ENCODE data around the gene ANO1.

DNA sequence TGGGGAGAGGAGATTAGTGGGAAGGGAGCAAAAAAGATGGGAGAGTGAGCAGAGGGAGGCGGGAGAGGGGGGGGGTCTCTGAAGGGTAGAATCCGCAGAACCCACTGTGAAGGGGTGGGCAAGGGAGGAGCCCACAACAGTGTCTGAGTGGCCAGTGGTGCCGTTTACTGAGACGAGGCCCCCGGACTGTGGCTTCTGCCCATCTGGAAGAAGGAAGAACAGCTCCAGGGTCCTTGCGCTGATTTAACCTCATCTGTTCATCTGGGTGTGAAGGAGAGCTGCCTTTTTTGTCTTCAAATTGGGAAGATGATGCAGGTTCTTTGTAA, 45.7 kb upstream of the ANO1 start:
- TF ChIP-seq, protein P1, sequence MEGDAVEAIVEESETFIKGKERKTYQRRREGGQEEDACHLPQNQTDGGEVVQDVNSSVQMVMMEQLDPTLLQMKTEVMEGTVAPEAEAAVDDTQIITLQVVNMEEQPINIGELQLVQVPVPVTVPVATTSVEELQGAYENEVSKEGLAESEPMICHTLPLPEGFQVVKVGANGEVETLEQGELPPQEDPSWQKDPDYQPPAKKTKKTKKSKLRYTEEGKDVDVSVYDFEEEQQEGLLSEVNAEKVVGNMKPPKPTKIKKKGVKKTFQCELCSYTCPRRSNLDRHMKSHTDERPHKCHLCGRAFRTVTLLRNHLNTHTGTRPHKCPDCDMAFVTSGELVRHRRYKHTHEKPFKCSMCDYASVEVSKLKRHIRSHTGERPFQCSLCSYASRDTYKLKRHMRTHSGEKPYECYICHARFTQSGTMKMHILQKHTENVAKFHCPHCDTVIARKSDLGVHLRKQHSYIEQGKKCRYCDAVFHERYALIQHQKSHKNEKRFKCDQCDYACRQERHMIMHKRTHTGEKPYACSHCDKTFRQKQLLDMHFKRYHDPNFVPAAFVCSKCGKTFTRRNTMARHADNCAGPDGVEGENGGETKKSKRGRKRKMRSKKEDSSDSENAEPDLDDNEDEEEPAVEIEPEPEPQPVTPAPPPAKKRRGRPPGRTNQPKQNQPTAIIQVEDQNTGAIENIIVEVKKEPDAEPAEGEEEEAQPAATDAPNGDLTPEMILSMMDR (IDR thresholded peaks at IDR 0.05 in 2 of 3, conservative IDR thresholded peaks at IDR 0.05 in 1 of 3; ENCODE audit: borderline replicate concordance in 1 of 3, insufficient read depth in 1 of 3, low read depth in 2 of 3, low read length in 2 of 3): no peak
- TF ChIP-seq SIN3A (IDR thresholded peaks at IDR 0.05; ENCODE audit: low read depth): no peak
- no peak for TF ChIP-seq YY1 (IDR thresholded peaks at IDR 0.05; ENCODE audit: extremely low read depth, insufficient replicate concordance, low read depth, low read length)
- no peak for TF ChIP-seq POLR2AphosphoS5 (IDR thresholded peaks at IDR 0.05; ENCODE audit: low read depth, low read length)
- no peak for TF ChIP-seq SP1 (IDR thresholded peaks at IDR 0.05; ENCODE audit: low read depth)
- no peak for TF ChIP-seq ZFX (IDR thresholded peaks at IDR 0.05)

All from HCT116 (cell line).